SK-N-DZ (cell line): Measurements from ENCODE around the gene EEF2KMT.
"Not testable (repeated sequence)": the region's sequence is repeated elsewhere in the genome, so short reads cannot be mapped to it uniquely, and the experiment has no call there.

ENCODE experiments used
- DNase-seq: peaks from one replicate; pipeline ENCODE4 v3.0.0-alpha.2; 2015; ENCODE audit warnings: low spot score

EEF2KMT gene

GRCh38 chr16:5070431-5071186 is 27.0 kb downstream of the EEF2KMT start:
- DNase-seq = no peak

GRCh38 chr16:5069854-5070253 is 27.7 kb downstream of the EEF2KMT start:
- no peak for DNase-seq

- no peak for DNase-seq
Observed at GRCh38 chr16:5069048-5069447, 28.5 kb downstream of the EEF2KMT start.

GRCh38 chr16:5066511-5066910 is 31.1 kb downstream of the EEF2KMT start:
- no peak for DNase-seq

- no peak for DNase-seq
Observed at GRCh38 chr16:5065813-5066212, 31.8 kb downstream of the EEF2KMT start, which contains the start of gene C16orf89. Gene C16orf89, minus strand, starts transcription at chr16:5065956. Its CDS starts 48 bp downstream, at chr16:5065908.

GRCh38 chr16:5065326-5065725 is 32.3 kb downstream of the EEF2KMT start:
- no peak for DNase-seq

- no peak for DNase-seq
Observed at GRCh38 chr16:5064915-5065314, 32.7 kb downstream of the EEF2KMT start.

- DNase-seq = no peak
Observed at GRCh38 chr16:5062790-5063765, 34.5 kb downstream of the EEF2KMT start.

- no peak for DNase-seq
Observed at GRCh38 chr16:5062051-5062450, 35.5 kb downstream of the EEF2KMT start.

GRCh38 chr16:5060073-5060641 is 37.4 kb downstream of the EEF2KMT start:
- DNase-seq = no peak

GRCh38 chr16:5059386-5060072 is 38.1 kb downstream of the EEF2KMT start:
- DNase-seq = no peak

GRCh38 chr16:5058476-5058875 is 39.1 kb downstream of the EEF2KMT start:
- DNase-seq = peak; percentile 54

- peak; percentile 33 for DNase-seq
Observed at GRCh38 chr16:5056352-5056751, 41.2 kb downstream of the EEF2KMT start.

- DNase-seq = no peak
Observed at GRCh38 chr16:5054876-5055865, 42.4 kb downstream of the EEF2KMT start.

- DNase-seq = no peak
Observed at GRCh38 chr16:5046914-5047313, 50.7 kb downstream of the EEF2KMT start.

GRCh38 chr16:5045499-5046115 is 52.0 kb downstream of the EEF2KMT start:
- DNase-seq = no peak

GRCh38 chr16:5044581-5044980 is 53.0 kb downstream of the EEF2KMT start:
- not testable (repeated sequence) for DNase-seq

- DNase-seq = no peak
Observed at GRCh38 chr16:5044011-5044540, 53.5 kb downstream of the EEF2KMT start.

- no peak for DNase-seq
Observed at GRCh38 chr16:5042574-5043171, 54.9 kb downstream of the EEF2KMT start.
